ENCODE data around the gene RPL4.

RPL4 gene

GRCh38 chr15:66456211-66456610 lies 48.4 kb downstream of the RPL4 start:
- DNase-seq, result no peak
- no peak for TF ChIP-seq GATA1 (IDR thresholded peaks at IDR 0.05; ENCODE audit: low read depth, low read length)
- TF ChIP-seq POLR2A (IDR thresholded peaks at IDR 0.05; ENCODE audit: low read length), result no peak

DNA sequence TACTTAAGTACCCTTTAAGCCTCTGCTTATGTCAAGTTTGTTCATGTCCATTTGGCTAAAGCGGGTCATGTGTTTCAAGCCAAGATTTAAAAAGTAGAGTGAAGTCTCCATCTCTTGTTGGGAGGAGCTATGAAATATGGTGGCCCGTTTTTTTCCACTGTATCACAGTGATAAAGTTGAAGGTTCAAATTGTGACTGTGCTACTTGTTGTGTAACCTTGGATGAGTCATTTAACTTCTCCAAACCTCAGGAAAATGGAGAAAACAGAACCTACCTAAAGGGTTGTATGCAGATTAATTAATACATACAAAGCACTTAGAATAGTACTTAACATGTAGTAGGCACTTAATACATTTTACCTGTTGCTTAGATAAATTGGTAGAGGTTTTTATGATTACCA lies 50.5 kb downstream of the RPL4 start:
- no peak for DNase-seq
- TF ChIP-seq GATA1 (IDR thresholded peaks at IDR 0.05; ENCODE audit: low read depth, low read length), result no peak
- TF ChIP-seq POLR2A (IDR thresholded peaks at IDR 0.05; ENCODE audit: low read length), result no peak

GRCh38 chr15:66452971-66453580 lies 51.6 kb downstream of the RPL4 start:
- no peak for TF ChIP-seq GATA1 (IDR thresholded peaks at IDR 0.05; ENCODE audit: low read depth, low read length)
- TF ChIP-seq POLR2A (IDR thresholded peaks at IDR 0.05; ENCODE audit: low read length), result no peak
- no peak for DNase-seq

- DNase-seq, result no peak
- TF ChIP-seq GATA1 (IDR thresholded peaks at IDR 0.05; ENCODE audit: low read depth, low read length) (no peak), POLR2A (IDR thresholded peaks at IDR 0.05; ENCODE audit: low read length) (no peak)
Observed at GRCh38 chr15:66452420-66452819, 52.2 kb downstream of the RPL4 start.

Data from erythroblast (primary cell).